Pancreas (tissue), 10 donors: Measurements from ENCODE around the gene IGSF21. TPM values are rescaled to one million over a fixed set of nuclear protein-coding genes. Genes with fewer than 3 reads are reported as not detected.

Experiments
- ATAC-seq, 4 donors: fragments of 200-7000 bp; cut with Tn5 transposase; one replicate each; pipeline versions ENCODE4 v1.8.0 to v1.9.1; 2020; ENCODE audit warnings: mild to moderate bottlenecking in 4 of 4, moderate library complexity in 4 of 4
- DNase-seq, 6 donors: peaks; one replicate each; pipeline ENCODE4 v3.0.0-alpha.2; 2020
- FAIRE-seq: peaks from 2 replicates; lab custom pipeline; 2012; peaks lifted over from hg19 to GRCh38; lab: Jason Lieb, UNC
- H3K27ac ChIP-seq, 4 donors: fragments of 200-600 bp; sonication (generic); 1 replicate in 3 of 4; 2 replicates in 1 of 4; pipeline versions ENCODE4 v1.5.0 to v1.8.0; 2020
- H3K27me3 ChIP-seq, 4 donors: fragments of 200-600 bp; one replicate each; pipeline ENCODE4 v1.8.0; 2021
- H3K36me3 ChIP-seq, 3 donors: fragments of 200-600 bp; sonication (generic) in 1 of 3; one replicate each; pipeline versions ENCODE4 v1.5.0 to v1.8.0; 2020 to 2021
- H3K4me1 ChIP-seq, 3 donors: fragments of 200-600 bp; one replicate each; pipeline ENCODE4 v1.8.0; 2021
- H3K4me3 ChIP-seq, 4 donors: fragments of 200-600 bp; sonication (generic) in 2 of 4; one replicate each; pipeline versions ENCODE4 v1.5.0 to v1.8.0; 2020 to 2021
- H3K9me3 ChIP-seq, 4 donors: fragments of 200-600 bp; one replicate each; pipeline ENCODE4 v1.8.0; 2021
- WGBS, 2 donors: extraction: QIAGEN DNeasy Blood & Tissue Kit; methylation state at CpG; one replicate each; pipeline ENCODE4 v1.1.7; 2013; 5-methylcytosine and 5-hydroxymethylcytosine counted together
- intact Hi-C, 3 donors: fragments of 100-400 bp; cut with DNase I; formaldehyde crosslinking; loops; one replicate each; pipeline versions ENCODE4 v1.11.1 to v1.14.2; 2022
- polyA plus RNA-seq, 2 donors: library from polyadenylated mRNA; stranded (reverse); fragments of 200-250 nt; gene quantifications; one replicate each; pipeline ENCODE4 v1.2.3, GENCODE V29; 2013
- total RNA-seq, 6 donors: library from RNA; stranded (reverse); fragmentation: NEBNext Ultra II Directional in 4 of 6; extraction: Animal tissue kit (Norgen Biotek cat#: 25700) in 4 of 6; gene quantifications; one replicate each; pipeline versions ENCODE4 v1.2.1 to v1.2.4, GENCODE V29; 2021 to 2023
- TF ChIP-seq, protein P1 (sequence below), 4 donors: fragments of 200-600 bp; sonication (generic) in 3 of 4; IDR thresholded peaks; one replicate each; pipeline versions ENCODE4 v1.5.0 to v1.8.0; 2021; ENCODE audit warnings: antibody characterized with exemption in 4 of 4
- donor health status: healthy with polysubstance abuse.
- donor health status: DM: no; HTN: no; CAD: no; lungs with moderate emphysema.
- donor health status: DM: no; HTN: no; CAD: no.
- donor health status: control.
- donor health status: control.
- donor health status: Bipolar disorder and iron deficiency.
- donor health status: DM: yes; HTN: yes; CAD: no.
- donor health status: DM: no; HTN: no; CAD: no.
- donor health status: DM: no; HTN: no; CAD: no.
- donor health status: DM: yes; HTN: yes; CAD: no.

The IGSF21 gene
- total and polyA plus RNA-seq, 8 donors = 0.28 to 1.3 (median 0.92) TPM; not detected in 1

GRCh38 chr1:18190598-18190997 lies 83.0 kb downstream of the IGSF21 start:
- no peak overlapping the region for H3K4me3 ChIP-seq
- no peaks in the 10 kb centered on the region for H3K36me3 ChIP-seq
- H3K27me3 ChIP-seq = peaks cover 0 to 3% (median 0%) of the 10 kb centered on the region in 4 donors
- H3K27ac ChIP-seq = no peak overlapping the region
- no peaks in the 10 kb centered on the region for H3K9me3 ChIP-seq
- DNase-seq = no peak
- no peak for FAIRE-seq
- TF ChIP-seq, protein P1, sequence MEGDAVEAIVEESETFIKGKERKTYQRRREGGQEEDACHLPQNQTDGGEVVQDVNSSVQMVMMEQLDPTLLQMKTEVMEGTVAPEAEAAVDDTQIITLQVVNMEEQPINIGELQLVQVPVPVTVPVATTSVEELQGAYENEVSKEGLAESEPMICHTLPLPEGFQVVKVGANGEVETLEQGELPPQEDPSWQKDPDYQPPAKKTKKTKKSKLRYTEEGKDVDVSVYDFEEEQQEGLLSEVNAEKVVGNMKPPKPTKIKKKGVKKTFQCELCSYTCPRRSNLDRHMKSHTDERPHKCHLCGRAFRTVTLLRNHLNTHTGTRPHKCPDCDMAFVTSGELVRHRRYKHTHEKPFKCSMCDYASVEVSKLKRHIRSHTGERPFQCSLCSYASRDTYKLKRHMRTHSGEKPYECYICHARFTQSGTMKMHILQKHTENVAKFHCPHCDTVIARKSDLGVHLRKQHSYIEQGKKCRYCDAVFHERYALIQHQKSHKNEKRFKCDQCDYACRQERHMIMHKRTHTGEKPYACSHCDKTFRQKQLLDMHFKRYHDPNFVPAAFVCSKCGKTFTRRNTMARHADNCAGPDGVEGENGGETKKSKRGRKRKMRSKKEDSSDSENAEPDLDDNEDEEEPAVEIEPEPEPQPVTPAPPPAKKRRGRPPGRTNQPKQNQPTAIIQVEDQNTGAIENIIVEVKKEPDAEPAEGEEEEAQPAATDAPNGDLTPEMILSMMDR (IDR thresholded peaks at IDR 0.05) = no peak
- ATAC-seq = no peak
- H3K4me1 ChIP-seq = no peaks in the 10 kb centered on the region
- intact Hi-C loops = no loop called here
- WGBS, 2 donors = 26 to 27% methylated on average over 7 of the region's 7 CpGs

- DNase-seq (no peak), FAIRE-seq (no peak), ATAC-seq (no peak)
- Histone ChIP-seq H3K4me1 (no peaks in the 10 kb centered on the region), H3K9me3 (no peaks in the 10 kb centered on the region), H3K27me3 (no peaks in the 10 kb centered on the region), H3K36me3 (no peaks in the 10 kb centered on the region), H3K27ac (no peak overlapping the region), H3K4me3 (no peak overlapping the region)
- TF ChIP-seq, protein P1 (IDR thresholded peaks at IDR 0.05) = no peak
- intact Hi-C loops = no loop called here
- 53 to 60% methylated on average over 3 of the region's 3 CpGs for WGBS, 2 donors
Observed at GRCh38 chr1:18191037-18191436, 83.4 kb downstream of the IGSF21 start.

DNA sequence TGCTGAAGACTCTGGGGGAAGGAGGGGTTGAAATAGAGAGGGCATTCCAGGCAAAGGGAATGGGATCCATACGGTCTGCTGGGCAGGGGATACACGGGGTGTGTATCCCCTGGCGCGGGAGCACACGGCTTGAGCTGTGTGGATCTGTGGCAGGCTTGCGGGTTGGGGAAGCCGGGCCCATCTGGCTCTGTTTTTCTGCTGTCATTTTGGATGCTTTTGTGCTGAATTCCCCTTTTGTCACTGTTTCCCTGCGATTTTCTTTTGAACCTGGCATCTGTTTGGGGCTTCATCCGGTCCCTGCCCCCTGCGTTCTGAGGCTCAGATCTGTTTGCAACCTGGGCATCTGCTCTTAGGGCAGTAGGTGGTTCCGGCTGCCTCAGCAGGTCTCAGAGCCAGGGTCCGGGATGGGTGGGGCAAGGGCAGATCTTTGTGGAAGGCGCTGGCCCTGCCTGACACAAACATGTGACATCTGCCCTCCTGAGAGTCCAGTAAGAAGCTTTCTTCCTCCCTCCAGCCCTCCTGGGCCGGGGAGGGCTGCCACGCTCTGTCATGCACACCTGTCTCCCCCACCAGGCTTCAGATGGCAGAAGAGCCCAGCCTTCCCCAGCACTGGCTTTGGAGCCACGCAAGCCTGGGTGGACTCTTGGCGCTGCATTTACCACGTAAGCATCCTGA lies 84.0 kb downstream of the IGSF21 start:
- DNase-seq (no peak), ATAC-seq (no peak), FAIRE-seq (no peak)
- H3K9me3 ChIP-seq = no peaks in the 10 kb centered on the region
- H3K36me3 ChIP-seq = no peaks in the 10 kb centered on the region
- no peak overlapping the region for H3K27ac ChIP-seq
- H3K27me3 ChIP-seq = no peaks in the 10 kb centered on the region
- intact Hi-C loops = no loop called here
- no peaks in the 10 kb centered on the region for H3K4me1 ChIP-seq
- H3K4me3 ChIP-seq = no peak overlapping the region
- 48 to 61% methylated on average over 18 of the region's 18 CpGs for WGBS, 2 donors
- TF ChIP-seq, protein P1 (IDR thresholded peaks at IDR 0.05) = no peak

DNA sequence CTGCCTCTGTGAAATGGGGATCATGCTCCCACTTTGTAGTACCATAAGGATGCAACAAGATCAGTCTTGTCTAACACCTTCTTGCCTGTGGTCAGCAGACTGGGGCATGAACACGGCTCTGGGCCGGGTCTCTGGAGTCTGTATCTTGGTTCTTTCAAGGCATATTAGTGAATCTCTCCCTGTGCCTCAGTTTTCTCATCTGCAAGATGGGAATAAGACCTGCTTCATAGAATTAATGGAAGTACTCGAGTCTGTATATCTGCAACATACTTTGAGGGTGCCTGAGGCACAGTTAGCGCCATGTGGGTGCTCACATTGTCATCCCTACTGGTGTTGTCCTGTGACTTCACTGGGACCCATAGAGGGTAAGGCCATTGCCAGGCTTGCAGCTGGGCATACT lies 84.6 kb downstream of the IGSF21 start:
- DNase-seq (no peak), FAIRE-seq (no peak), ATAC-seq (no peak)
- H3K27ac ChIP-seq = no peak overlapping the region
- no peaks in the 10 kb centered on the region for H3K27me3 ChIP-seq
- H3K9me3 ChIP-seq = no peaks in the 10 kb centered on the region
- H3K4me3 ChIP-seq = no peak overlapping the region
- TF ChIP-seq, protein P1 (IDR thresholded peaks at IDR 0.05) = no peak
- WGBS, 2 donors = 41 to 44% methylated on average over 4 of the region's 4 CpGs
- intact Hi-C loops = no loop called here
- no peaks in the 10 kb centered on the region for H3K36me3 ChIP-seq
- no peaks in the 10 kb centered on the region for H3K4me1 ChIP-seq

DNA sequence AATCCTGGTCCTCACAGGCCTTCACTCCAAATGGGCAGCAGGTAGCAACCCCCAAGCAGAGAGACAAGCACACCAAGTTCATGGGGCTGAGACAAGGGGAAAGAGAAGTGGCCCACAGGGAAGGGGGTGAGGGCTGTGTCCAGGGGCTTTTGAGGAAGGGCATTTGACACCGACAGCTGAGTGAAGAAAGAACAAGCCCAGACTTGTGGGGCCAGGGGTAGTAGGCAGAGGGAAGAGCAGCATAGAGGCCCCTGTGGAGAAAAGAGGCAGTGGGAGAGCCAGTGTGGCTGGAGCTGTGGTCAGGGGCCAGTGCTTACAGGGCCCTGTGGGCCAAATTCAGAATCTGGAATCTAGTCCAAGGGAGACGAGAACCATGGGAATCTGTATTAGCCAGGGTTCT lies 85.4 kb downstream of the IGSF21 start:
- TF ChIP-seq, protein P1 (IDR thresholded peaks at IDR 0.05) = no peak
- Histone ChIP-seq H3K36me3 (no peaks in the 10 kb centered on the region), H3K4me3 (no peak overlapping the region), H3K4me1 (no peaks in the 10 kb centered on the region), H3K9me3 (no peaks in the 10 kb centered on the region), H3K27ac (no peak overlapping the region), H3K27me3 (no peaks in the 10 kb centered on the region)
- intact Hi-C loops = no loop called here
- no peak for ATAC-seq
- DNase-seq = no peak
- 73 to 80% methylated on average over 2 of the region's 2 CpGs for WGBS, 2 donors
- no peak for FAIRE-seq
